Measurements from ENCODE around the gene CPXM2.

CPXM2 gene

DNA sequence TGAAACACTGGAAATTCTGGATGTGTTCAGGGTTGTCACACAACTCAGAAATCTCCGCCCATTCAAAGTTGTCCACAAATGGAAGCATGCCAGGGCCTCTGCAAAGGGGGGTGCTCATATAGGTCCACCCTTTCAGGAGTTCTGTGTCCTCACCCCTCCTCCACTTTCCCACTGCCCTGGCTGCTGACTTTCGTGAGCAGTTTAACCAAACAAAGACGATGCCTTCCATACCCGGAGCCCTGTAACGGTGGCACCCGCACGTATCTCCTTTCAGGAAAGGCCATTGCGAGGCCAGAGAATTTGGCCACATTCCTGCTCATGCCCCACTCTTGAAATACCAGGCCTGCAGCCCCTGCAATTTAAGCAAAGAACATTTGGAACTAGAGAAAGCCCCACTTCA lies 1.4 kb downstream of the CPXM2 start:
- TF ChIP-seq FOXP2 (optimal IDR thresholded peaks at IDR 0.05; ENCODE audit: borderline replicate concordance, extremely low read depth, extremely low read length, insufficient read depth) (no peak), POLR2AphosphoS5 (IDR thresholded peaks at IDR 0.05; ENCODE audit: low read depth, low read length) (no peak), SIN3A (IDR thresholded peaks at IDR 0.05; ENCODE audit: borderline replicate concordance, insufficient read depth, low read length) (no peak), TAF1 (IDR thresholded peaks at IDR 0.05; ENCODE audit: borderline replicate concordance, insufficient read depth, low read length) (no peak)
- TF ChIP-seq, protein P1, sequence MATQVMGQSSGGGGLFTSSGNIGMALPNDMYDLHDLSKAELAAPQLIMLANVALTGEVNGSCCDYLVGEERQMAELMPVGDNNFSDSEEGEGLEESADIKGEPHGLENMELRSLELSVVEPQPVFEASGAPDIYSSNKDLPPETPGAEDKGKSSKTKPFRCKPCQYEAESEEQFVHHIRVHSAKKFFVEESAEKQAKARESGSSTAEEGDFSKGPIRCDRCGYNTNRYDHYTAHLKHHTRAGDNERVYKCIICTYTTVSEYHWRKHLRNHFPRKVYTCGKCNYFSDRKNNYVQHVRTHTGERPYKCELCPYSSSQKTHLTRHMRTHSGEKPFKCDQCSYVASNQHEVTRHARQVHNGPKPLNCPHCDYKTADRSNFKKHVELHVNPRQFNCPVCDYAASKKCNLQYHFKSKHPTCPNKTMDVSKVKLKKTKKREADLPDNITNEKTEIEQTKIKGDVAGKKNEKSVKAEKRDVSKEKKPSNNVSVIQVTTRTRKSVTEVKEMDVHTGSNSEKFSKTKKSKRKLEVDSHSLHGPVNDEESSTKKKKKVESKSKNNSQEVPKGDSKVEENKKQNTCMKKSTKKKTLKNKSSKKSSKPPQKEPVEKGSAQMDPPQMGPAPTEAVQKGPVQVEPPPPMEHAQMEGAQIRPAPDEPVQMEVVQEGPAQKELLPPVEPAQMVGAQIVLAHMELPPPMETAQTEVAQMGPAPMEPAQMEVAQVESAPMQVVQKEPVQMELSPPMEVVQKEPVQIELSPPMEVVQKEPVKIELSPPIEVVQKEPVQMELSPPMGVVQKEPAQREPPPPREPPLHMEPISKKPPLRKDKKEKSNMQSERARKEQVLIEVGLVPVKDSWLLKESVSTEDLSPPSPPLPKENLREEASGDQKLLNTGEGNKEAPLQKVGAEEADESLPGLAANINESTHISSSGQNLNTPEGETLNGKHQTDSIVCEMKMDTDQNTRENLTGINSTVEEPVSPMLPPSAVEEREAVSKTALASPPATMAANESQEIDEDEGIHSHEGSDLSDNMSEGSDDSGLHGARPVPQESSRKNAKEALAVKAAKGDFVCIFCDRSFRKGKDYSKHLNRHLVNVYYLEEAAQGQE (IDR thresholded peaks at IDR 0.05; ENCODE audit: insufficient read depth in 1 of 2, low read depth in 2 of 2, low read length in 2 of 2): no peak

DNA sequence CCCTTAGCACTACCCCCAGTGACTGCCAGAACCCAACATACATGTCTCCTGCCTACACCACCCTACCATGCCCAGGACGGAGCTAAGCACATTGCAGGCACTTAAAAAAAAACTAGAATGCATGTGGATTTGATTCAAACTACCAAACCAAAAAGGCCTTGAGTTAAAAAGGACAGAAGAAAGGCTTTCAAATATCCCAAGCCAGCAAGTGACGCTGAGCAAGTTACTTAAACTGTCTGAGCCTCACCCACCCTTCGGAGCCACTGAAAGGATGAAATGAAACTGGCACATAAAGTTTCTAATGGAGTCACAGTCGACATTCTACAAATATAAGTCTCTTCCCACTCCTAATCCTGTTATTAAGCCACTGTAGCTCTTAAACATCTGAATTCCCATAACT lies 1.8 kb downstream of the CPXM2 start:
- TF ChIP-seq, protein P1 (IDR thresholded peaks at IDR 0.05; ENCODE audit: insufficient read depth in 1 of 2, low read depth in 2 of 2, low read length in 2 of 2): no peak
- TF ChIP-seq TAF1 (IDR thresholded peaks at IDR 0.05; ENCODE audit: borderline replicate concordance, insufficient read depth, low read length): no peak
- no peak for TF ChIP-seq SIN3A (IDR thresholded peaks at IDR 0.05; ENCODE audit: borderline replicate concordance, insufficient read depth, low read length)
- no peak for TF ChIP-seq FOXP2 (optimal IDR thresholded peaks at IDR 0.05; ENCODE audit: borderline replicate concordance, extremely low read depth, extremely low read length, insufficient read depth)

DNA sequence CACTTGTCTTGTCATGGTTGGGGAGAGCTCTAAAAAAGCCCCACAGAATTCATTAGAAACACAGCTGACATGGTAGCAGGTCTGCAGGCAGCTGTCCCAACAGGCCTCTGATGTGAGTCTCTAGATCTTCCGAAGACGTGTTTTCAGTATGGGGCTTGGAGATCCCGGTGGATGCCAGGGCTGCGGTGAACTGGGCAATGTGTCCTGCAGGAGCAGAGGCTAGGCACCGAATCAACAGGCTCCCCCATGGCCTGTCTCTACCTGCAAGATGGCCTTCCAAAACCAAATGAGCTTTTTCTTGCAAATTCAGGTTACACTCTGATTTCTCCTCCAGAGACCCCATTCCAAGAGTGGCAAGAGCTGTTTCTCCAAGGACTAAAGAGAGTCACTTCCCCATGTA lies 2.9 kb downstream of the CPXM2 start:
- TF ChIP-seq POLR2AphosphoS5 (IDR thresholded peaks at IDR 0.05; ENCODE audit: low read depth, low read length) (no peak), TAF1 (IDR thresholded peaks at IDR 0.05; ENCODE audit: borderline replicate concordance, insufficient read depth, low read length) (no peak)

DNA sequence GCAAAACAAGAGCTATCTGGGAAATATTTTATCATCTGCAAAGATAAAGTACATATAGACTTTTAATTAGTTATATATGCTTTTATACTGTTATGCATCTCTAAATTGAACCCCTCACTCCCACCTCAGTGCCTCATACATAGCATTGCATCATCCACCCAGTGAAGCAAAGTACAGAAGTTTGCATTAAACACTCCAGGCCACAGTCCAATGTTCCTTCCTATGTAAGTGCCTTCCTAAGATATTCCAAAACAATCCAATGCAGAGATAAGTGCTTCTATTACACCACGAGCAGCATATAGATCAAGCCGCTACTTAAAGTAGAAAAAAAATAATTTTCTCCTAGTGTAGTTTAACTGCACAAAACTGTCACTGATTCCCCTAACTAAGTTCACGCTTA lies 3.4 kb downstream of the CPXM2 start:
- no peak for TF ChIP-seq SIN3A (IDR thresholded peaks at IDR 0.05; ENCODE audit: borderline replicate concordance, insufficient read depth, low read length)
- TF ChIP-seq POLR2AphosphoS5 (IDR thresholded peaks at IDR 0.05; ENCODE audit: low read depth, low read length): no peak
- no peak for TF ChIP-seq FOXP2 (optimal IDR thresholded peaks at IDR 0.05; ENCODE audit: borderline replicate concordance, extremely low read depth, extremely low read length, insufficient read depth)
- TF ChIP-seq TAF1 (IDR thresholded peaks at IDR 0.05; ENCODE audit: borderline replicate concordance, insufficient read depth, low read length): no peak
- TF ChIP-seq, protein P1 (IDR thresholded peaks at IDR 0.05; ENCODE audit: insufficient read depth in 1 of 2, low read depth in 2 of 2, low read length in 2 of 2): no peak

DNA sequence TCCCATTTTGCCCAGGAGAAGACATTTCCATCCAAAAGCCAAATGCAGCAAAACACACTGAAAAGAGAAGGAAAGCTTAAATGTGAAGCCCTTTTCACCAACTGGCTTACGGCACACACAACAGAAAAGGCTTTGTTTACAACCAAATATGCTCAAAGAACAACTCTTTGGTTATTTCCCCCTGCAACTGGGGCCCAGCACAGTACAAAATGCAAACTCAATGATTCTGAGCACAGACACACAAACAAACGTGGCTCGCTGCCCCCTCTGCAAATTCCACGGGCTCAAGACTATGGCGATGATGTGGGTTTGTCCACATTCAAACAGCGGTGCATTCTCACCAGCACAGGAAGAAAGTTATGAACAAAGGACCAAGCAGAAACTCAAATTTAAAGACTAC lies 5.3 kb downstream of the CPXM2 start:
- no peak for TF ChIP-seq TAF1 (IDR thresholded peaks at IDR 0.05; ENCODE audit: borderline replicate concordance, insufficient read depth, low read length)
- no peak for TF ChIP-seq POLR2AphosphoS5 (IDR thresholded peaks at IDR 0.05; ENCODE audit: low read depth, low read length)
- TF ChIP-seq FOXP2 (optimal IDR thresholded peaks at IDR 0.05; ENCODE audit: borderline replicate concordance, extremely low read depth, extremely low read length, insufficient read depth): no peak
- TF ChIP-seq, protein P1 (IDR thresholded peaks at IDR 0.05; ENCODE audit: insufficient read depth in 1 of 2, low read depth in 2 of 2, low read length in 2 of 2): no peak
- TF ChIP-seq SIN3A (IDR thresholded peaks at IDR 0.05; ENCODE audit: borderline replicate concordance, insufficient read depth, low read length): no peak
